Muscle of arm (tissue), 12 donors: Measurements from ENCODE around the gene CRHR2. TPM values are rescaled to one million over a fixed set of nuclear protein-coding genes. Genes with fewer than 3 reads are reported as not detected.

Source experiments
- DNase-seq: peaks from one replicate; pipeline ENCODE4 v3.0.0-alpha.2; 2013
- polyA plus RNA-seq, 12 donors: library from polyadenylated mRNA; unstranded; fragments of 120-200 nt; gene quantifications; one replicate each; pipeline ENCODE4 v1.2.1, GENCODE V29; 2013; ENCODE audit not compliant: insufficient read length in 12 of 12

CRHR2 gene
- polyA plus RNA-seq, 12 donors: 0.97 to 8.0 (median 3.3) TPM; not detected in 1

- DNase-seq: no peak
Measured at GRCh38 chr7:30681815-30682211, 443 bp downstream of the CRHR2 start.

- no peak for DNase-seq
Measured at GRCh38 chr7:30681331-30681797, 892 bp downstream of the CRHR2 start.

DNA sequence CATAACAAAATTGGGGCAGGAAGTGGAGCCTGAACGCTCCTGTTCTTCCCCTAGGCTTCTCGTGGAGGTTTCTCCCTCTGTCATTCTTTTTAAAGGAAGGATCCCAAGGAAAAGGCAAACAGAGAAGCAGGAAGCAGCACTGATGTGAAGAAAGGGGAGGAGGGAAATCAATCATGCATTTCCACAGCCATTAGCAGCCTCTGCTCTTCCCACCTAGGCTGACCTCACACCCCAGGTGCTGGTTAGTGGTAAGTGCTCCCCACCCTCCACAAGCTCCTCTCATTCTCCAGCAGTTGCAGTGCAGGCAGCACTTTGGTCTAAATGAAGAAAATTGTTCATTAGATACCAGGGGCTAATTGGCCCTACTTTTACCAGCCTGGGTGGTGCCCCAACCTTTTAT lies 2.6 kb downstream of the CRHR2 start:
- DNase-seq: no peak

- no peak for DNase-seq
Measured at GRCh38 chr7:30678805-30679204, 3.5 kb downstream of the CRHR2 start.

DNA sequence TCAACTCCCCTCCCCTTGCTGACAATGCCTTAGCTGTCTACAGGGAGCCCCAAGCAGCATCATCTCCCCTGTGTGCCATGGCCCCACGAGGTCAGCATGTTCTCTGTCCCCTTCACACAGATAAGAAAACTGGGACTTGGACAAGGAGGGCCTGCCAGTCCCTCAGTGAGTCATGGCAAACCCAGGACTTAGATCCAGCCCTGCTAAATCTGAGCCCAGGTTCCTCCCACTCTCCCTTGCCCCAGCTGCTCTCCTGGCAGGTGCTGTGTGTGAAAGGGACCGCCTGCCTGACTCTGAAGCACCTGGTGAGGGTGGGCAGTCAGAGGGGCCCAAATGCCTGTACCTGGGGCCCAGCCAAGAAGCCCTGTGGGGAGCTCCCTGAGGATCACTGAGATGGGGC lies 7.4 kb downstream of the CRHR2 start:
- no peak for DNase-seq

DNA sequence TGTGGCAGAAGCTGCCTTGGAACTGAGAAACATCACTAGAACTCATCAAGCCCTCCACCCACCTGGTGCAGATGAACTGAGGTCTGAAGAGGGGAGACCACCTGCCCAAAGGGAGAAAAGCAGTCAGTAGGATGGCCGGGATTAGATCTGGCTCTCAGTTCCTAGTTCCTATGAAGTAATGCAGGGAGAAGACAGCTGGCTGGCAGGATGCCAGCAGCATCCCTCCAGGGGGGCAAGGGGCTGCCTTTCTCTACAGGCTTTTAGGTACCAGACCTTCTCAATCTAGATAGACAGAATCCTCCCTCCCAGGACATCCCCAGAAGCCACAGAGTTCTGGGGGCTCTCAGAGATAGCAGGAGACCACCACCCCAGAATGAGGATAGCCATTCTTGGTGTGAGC lies 7.8 kb downstream of the CRHR2 start:
- no peak for DNase-seq

DNA sequence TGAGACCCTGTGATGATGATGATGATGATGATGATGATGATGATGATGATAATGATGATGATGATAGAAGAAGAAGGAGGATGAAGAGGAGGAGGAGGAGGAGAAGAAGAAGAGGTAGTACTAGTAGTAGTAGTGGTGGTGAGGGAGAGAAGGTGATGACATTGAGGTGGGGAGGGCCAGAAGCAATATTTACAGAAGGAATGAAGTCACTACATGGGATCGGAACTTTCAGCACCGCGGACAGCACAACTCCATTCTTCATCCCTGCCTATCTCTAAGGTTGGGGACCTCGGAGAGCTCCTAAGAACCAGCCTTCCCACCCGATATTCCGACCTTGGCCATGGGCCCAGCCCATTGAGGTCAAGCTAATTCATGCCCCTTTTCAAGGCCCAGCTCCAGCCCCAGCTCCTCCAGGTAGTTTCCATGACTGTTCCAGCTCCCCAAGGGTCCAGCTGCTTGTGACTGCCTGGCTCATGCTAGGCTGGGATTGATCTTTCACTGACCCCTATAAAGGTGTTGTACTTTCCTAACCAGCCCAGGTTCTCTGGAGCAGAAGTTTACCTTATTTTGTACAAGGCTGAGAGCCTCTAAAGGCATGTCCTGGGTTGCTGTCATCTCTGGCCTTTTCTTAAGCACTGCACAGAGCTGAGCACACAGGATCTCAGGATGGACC lies 10.3 kb downstream of the CRHR2 start:
- peak; percentile 66 for DNase-seq

- no peak for DNase-seq
Measured at GRCh38 chr7:30668102-30668501, 14.2 kb downstream of the CRHR2 start.

GRCh38 chr7:30667172-30667571 lies 15.1 kb downstream of the CRHR2 start:
- no peak for DNase-seq

DNA sequence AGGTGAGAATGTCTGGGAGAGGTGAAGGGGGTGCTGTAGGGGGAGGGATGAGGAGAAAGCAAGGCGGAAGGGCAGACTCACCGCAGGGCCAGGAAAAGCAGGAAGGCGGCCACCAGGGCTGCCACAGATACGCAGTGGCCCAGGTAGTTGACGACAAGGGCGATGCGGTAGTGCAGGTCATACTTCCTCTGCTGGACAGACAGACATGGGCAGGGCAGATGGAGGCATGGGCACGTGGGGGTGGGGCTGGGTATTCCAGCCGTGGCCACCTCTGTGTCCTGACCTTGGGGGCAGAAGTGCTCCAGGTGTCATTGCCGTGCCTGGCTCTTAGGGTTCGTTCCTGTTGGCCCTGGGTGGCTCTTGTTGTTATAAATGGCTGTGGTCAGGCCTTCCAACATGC lies 16.8 kb downstream of the CRHR2 start:
- no peak for DNase-seq

GRCh38 chr7:30665043-30665442 lies 17.2 kb downstream of the CRHR2 start:
- DNase-seq: no peak

DNA sequence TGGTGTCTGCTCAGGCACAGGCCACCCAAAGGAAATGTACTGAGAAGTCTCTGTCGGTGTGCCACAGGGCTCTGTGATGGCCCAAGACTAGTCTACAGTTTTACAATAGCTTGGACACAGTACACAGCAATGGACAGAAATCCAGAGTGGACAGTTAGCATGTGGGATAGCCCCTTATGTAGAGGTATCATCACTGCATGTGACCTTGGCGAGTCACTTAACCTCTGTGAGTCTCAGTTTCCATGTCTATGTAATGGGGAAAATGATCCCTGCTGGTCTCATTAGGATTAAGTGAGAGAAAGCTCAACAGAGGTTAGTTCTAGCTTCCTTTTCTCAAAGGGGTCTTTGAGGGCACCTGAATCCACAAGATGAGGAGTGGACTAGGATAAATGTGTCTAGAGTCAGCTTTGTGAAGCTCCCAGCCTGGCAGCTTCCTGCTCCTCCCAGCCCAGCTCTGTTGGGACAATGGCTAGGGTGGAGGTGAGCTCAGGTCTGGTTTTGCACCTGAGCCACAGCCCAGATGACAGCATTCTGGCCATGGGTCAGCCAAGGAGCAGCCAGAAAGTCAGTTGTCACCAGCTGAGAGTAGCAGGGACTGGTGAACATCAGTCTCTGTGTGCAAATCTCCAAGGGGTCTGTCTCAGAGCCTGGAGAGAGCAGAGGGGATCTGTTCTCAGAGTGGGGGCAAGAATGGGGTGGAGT lies 17.9 kb downstream of the CRHR2 start:
- DNase-seq: no peak

DNA sequence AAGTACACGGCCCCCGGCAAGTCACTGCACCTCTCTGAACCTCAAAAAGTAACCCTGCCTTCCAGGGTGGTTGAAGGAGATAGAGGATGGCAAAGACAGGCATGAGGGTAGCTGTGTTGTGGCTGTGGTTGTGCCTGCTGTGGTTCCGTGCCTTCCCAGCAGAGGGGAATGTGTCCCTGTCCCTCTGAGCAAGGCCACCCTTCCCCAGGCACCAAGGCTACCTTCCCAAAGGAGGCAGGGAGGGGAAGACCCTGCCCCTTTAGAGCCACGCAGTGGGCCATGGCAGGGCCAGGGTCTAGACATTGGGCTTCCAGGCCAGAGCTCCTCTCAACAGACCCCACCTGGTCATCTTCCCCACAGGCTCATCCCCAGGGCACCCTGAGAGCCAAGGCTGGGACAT lies 18.8 kb downstream of the CRHR2 start:
- DNase-seq: no peak

DNA sequence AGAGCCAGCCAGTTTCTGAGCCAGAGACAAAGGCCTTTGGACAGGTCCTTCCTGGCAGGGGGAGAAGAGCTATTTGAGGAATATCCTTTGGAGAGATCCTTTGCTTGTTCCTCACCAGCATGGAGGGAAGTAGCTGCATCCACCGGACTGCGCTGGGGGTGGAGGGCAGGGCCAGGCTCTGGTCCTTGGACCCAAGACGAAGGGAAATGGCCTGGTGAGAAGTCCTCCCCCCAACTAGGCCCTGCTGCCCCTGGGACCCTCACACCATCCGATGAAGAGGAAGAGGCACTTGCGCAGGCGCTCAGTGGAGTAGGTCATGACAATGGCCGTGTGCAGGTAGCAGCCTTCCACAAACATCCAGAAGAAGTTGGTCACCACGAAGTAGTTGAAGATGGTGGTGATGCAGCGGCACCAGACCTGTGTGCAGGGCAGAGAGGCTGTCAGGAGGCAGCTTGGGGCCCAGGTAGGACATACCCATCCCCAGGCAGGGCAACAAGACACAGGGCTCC lies 19.8 kb downstream of the CRHR2 start:
- no peak for DNase-seq

DNA sequence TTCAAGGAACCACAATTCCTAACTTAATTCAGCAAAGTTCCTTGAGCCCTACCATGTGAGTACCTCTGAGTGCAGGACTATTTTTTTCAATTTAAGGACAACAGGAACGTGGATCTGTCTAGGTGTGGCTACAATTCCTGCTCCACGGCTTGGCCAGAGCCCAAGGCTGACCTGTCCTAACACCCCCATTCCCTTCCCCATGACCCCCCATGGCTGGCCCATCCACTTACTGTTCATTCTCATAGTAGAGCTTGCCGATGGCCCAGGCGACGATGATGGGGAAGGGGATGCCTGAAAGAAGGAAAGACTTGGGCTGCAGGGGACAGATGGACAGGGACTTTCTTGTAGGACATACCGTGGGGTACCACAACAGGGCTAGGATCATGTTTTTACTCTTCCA lies 20.3 kb downstream of the CRHR2 start:
- DNase-seq: no peak

DNA sequence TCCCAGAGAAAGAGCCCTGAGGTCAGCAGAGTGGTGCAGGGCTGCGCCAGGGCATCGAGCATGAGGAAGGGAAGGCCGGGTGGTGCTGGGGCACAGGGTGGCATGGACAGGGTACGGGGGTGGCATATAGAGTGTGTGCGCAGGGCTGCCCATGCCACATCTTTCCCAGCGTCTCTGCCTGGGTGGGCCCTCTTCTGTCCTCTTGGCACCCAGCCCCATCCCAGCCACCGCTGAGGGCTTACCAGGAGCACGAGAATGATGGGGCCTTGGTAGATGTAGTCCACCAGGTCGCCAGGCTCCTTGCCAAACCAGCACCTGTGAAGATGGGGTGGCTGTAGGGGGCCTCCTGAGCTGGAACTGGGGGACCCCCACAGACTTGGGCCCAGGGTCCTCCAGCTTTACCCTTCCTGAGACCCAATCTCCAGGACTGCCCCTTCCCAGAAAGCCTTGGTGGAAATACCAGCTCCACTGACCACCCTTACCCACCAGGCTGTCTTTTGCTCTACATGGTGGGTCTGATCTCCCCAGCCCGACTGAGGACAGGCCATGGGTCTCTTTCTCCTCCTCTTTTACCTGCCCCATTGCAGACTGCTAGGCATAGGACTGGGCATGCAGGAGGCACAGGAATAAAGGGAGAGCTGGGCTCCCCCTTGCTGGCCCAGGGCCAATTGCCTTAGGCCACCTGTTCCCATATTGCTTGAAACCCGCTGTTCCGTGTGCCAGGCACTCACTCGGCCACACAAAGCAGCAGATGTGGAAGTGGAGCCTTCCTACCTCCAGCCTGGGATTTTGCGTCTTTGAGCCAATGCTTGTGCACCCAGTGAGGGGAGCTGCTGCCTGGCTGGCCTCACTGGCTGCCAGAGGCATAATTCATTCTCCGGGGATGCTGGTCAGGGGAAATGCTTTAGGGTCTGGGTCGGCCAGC lies 21.7 kb downstream of the CRHR2 start:
- DNase-seq: no peak

GRCh38 chr7:30659312-30659711 lies 22.9 kb downstream of the CRHR2 start:
- DNase-seq: no peak

DNA sequence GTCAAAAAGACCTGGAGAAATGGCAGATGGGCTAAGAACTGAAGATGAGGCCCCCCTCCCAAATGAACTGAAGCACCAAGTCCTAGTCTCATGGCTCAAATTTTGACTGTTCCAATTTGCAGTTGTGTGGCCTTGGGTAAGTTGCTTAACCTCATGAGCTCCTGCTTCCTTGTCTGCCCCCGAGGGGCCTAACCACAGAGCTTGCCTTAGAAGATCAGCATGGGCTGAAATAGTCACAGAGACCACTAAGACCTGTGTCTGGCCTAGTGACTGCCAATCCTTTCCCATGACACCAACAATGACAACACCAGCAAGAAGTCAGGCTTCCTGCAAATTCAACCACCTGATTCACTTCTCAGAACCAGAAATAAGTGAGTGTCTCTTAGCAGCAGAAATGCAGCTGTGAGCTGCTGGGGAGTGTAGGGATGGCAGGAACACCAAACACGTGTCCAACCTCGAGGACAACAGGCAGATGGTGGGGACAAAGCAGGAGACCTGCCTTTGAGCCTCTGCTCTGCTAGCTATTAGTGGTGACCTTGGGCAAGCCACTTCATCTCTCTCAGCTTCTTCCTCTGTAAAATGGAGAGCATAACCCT lies 23.7 kb downstream of the CRHR2 start:
- no peak for DNase-seq

GRCh38 chr7:30657131-30657530 lies 25.1 kb downstream of the CRHR2 start:
- DNase-seq: no peak

- DNase-seq: no peak
Measured at GRCh38 chr7:30656006-30656957, 26.0 kb downstream of the CRHR2 start.
